Stimulated activated CD8-positive, alpha-beta memory T cell treated with anti-CD3 and anti-CD28 coated beads, Interleukin-15, amount 100 ng/mL, for 48 hours (primary cell): ENCODE results near the gene EVL.

Experiments used
- DNase-seq, 2 donors: peaks; one replicate each; pipeline ENCODE4 v3.0.0-alpha.2; 2020; ENCODE audit warnings: low read depth in 2 of 2

The EVL gene

DNA sequence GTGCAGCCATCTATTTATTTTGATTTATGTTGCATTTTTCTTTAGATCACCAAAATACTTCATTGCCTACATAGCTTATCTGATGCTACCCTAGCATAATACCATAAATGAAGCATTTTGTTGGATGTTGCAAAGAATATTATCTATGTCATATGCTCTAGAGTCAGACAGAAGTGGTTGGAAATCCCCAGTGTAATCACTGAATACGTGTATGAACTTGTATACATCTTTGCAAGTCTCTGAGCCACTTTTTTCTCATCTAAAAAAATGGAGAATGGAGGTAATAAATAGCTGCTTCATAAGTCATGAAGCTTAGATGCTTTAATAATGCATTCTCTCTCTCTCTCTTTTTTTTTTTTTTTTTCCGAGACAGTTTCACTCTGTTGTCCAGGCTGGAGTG is 18.5 kb downstream of the EVL start:
- DNase-seq, result no peak

DNA sequence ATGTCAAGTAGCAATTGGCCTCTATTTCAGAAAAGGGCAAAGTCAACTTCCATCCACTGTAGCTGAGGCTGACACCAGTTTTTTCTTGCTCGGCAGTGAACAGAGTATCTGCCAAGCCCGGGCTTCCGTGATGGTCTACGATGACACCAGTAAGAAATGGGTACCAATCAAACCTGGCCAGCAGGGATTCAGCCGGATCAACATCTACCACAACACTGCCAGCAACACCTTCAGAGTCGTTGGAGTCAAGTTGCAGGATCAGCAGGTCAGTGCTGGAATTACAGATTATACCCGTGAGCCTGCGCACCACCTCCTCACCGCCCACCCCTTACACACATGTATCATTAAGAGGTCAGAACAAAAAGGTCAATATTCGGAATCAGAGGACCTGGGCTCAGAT is 19.4 kb downstream of the EVL start:
- no peak for DNase-seq

DNA sequence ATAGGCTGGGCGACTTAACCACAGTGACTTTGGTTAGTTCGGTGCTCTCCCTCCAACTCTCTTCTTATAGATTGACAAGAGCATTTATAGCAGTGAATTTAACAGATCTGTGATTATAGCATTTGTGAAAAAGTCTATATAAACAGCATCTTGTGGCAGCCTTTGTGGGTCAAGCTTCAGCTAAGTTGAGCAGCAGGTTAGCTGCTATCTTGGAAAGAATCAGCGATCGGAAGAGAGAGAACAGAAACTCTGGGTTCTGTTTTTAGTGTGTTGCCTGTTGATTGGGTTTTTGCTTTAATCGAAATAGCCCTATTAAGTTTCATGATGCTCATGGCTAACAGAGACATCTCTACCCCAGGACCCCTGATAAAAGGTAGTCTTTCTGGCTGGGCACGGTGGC is 20.2 kb downstream of the EVL start:
- no peak for DNase-seq

- DNase-seq, result no peak
Observed at GRCh38 chr14:100086361-100086760, 21.1 kb downstream of the EVL start.

GRCh38 chr14:100088226-100088625 is 23.0 kb downstream of the EVL start:
- DNase-seq, result no peak

DNA sequence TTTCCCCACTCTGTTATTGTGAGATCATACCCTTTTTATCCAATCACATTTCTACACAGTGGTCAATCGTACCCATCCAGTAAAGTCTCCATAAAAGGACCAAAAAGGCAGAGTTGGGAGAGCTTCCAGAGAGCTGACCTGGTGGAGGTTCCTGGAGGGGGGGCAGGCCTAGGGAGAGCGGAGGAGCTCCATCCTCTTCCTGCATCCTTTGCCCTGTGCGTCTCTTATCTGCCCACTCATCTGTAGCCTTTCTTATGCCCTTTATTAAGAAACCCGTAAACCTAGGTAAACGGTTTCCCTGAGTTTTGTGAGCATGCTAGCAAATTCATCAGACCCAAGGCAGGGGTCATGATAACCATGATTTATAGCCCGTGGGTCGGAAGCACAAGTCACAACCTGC is 26.2 kb downstream of the EVL start:
- no peak for DNase-seq

GRCh38 chr14:100092832-100093231 is 27.6 kb downstream of the EVL start:
- DNase-seq, result no peak

- no peak for DNase-seq
Observed at GRCh38 chr14:100093319-100093718, 28.1 kb downstream of the EVL start.

DNA sequence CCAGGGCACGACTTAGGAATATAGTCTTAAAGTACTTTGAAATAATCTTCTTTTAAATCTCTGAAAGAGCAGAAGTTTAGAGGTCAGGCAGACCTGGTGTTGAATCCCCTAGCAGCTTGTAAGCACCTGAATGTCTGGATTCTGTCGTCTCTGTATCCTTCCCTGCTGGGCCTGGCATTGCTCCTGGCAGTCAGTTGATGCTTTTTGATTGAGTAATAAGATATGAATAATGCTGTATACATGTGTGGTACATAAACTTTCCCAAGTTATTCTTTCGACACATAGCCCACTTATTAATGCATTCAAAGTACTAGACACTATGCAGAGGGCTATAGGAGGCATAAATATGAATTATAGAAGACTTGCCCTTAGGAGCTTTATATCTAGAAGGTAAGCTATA is 31.4 kb downstream of the EVL start:
- no peak for DNase-seq

- no peak for DNase-seq
Observed at GRCh38 chr14:100098171-100098570, 32.9 kb downstream of the EVL start.

- DNase-seq, result no peak
Observed at GRCh38 chr14:100100032-100100703, 34.9 kb downstream of the EVL start.

DNA sequence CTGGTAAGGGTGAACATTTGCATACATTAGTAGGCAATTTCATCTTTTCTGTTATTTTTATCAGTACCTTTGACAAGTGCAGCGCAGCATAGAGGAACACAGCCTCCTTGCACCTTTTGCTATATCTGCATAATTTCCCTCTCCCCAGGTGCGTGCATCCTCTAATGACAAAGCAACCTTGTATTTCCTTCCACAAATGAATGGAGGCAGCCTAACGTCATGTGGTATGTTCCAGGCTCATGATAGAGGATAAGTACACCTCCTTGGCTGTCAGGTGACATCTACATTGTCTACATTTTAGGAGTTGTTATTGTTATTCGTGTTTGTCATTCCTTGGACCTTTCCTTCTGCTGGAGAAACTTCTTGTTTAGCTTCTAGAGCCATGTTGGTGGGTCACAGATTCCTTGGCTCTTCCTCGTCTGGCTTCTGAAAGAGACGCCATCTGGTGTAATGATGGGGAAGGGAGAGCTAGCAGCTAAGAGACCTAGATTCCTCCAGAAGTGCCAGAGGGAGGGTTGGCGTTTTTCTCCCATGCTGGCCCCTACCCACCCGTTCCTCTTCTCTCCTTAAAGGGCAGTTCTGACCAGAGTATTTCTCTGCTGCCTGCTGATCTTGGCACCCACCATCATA is 37.0 kb downstream of the EVL start:
- DNase-seq, result no peak

DNA sequence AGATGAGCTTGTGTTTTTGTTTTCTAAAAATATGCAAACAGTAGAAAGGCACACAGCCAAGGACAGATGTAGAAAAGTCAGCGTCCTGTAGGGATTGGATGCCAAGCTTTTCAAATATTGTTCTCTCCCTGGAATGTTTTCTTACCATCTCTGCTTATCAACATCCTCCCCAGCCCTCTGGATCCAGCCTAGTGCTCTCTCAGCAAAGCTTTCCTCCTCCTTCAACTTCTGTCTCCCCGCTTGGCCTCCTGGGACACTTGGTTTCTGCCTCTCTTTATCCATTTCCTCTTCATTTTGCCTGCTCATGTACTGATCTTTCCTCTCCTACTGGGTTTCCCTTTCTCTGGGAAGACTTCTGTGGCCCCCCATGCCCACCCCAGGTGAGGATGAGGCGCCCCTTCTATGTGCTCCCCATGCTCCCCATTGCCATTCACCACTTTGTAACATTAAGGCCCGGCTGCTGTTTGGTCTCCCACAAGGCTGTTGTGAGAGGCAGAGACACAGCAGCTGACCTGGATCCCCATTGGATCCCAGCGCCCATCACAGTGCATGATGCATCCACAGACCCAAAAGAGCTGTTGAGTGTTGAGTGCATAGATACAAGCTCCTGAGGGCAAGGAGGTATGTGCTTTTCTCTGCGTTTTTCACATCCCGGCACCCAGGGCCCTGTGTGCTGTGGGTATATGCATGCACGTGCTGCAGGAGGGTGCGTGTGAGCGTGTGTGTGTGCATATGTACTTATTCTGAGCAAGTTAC is 38.2 kb downstream of the EVL start:
- DNase-seq, result no peak

DNA sequence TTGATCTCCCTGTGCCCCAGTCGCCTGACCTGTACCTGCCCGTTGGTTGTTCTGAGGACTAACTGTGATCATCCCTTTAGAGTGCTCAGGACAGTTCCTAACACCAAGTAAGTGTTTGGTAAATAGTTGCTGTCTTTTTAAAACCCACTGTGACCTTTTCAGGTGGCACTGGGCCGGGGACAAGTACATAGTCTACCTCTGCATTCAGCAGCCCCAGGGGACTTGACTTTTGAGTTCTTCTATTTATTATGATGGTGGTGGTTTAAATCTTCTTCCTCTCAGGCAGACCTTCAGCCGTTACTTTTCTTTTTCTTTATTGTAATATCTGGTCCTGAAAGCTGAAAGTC is 38.8 kb downstream of the EVL start:
- no peak for DNase-seq

- no peak for DNase-seq
Observed at GRCh38 chr14:100104523-100105300, 39.5 kb downstream of the EVL start.

- DNase-seq, result no peak
Observed at GRCh38 chr14:100105357-100106169, 40.3 kb downstream of the EVL start.

GRCh38 chr14:100106250-100107112 is 41.3 kb downstream of the EVL start:
- peak in 1 of 2 donors; percentile 26 for DNase-seq

GRCh38 chr14:100107236-100107635 is 42.0 kb downstream of the EVL start:
- no peak for DNase-seq

- DNase-seq, result peak; percentile 74 to 82
Observed at GRCh38 chr14:100108042-100108825, 43.0 kb downstream of the EVL start.
